Measurements from ENCODE around the gene CCL21.

DNA sequence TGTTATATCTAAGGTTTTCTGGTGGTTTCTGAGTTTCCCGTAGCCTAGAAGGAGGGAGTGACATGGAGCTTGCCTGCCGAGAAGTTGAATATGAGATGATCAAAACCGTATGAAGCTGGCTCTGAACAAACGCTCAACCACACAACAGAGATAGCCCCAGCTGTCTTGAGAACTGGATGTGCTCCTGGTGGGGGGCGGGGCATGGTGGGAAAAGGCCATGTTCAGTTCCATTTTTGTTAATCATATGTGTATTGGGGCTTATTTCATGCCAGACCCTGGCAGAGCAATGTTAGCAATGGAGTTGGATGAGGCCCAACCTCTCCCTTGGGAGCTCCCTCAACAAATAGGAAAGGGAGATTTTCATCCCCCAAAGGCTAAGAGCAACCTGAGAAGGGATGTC, 23.7 kb downstream of the CCL21 start:
- TF ChIP-seq, protein P1, sequence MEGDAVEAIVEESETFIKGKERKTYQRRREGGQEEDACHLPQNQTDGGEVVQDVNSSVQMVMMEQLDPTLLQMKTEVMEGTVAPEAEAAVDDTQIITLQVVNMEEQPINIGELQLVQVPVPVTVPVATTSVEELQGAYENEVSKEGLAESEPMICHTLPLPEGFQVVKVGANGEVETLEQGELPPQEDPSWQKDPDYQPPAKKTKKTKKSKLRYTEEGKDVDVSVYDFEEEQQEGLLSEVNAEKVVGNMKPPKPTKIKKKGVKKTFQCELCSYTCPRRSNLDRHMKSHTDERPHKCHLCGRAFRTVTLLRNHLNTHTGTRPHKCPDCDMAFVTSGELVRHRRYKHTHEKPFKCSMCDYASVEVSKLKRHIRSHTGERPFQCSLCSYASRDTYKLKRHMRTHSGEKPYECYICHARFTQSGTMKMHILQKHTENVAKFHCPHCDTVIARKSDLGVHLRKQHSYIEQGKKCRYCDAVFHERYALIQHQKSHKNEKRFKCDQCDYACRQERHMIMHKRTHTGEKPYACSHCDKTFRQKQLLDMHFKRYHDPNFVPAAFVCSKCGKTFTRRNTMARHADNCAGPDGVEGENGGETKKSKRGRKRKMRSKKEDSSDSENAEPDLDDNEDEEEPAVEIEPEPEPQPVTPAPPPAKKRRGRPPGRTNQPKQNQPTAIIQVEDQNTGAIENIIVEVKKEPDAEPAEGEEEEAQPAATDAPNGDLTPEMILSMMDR (IDR thresholded peaks at IDR 0.05; ENCODE audit: poor library complexity, severe bottlenecking): no peak
- TF ChIP-seq POLR2AphosphoS5 (IDR thresholded peaks at IDR 0.05): no peak
- no peak for TF ChIP-seq TAF1 (IDR thresholded peaks at IDR 0.05; ENCODE audit: low read depth)

All from neural cell (in vitro differentiated cells).